Hepatocyte (in vitro differentiated cells): Measurements from ENCODE around the gene OCRL. TPM values are rescaled to one million over a fixed set of nuclear protein-coding genes. Genes with fewer than 3 reads are reported as not detected.
A peak's percentile ranks its signal among the peaks of the same experiment; 100 is the strongest.
"Not testable (repeated sequence)": the region's sequence is repeated elsewhere in the genome, so short reads cannot be mapped to it uniquely, and the experiment has no call there.

ENCODE experiments used
- DNase-seq: peaks from one replicate; pipeline ENCODE4 v3.0.0-alpha.2; 2016; ENCODE audit warnings: low spot score
- H2AFZ ChIP-seq: fragments of 200-600 bp; sonication (generic); 2 replicates; pipeline ENCODE4 v1.6.0; 2016; ENCODE audit warnings: antibody characterized with exemption, mild to moderate bottlenecking
- H3K27ac ChIP-seq: fragments of 200-600 bp; sonication (generic); 2 replicates; pipeline ENCODE4 v1.5.1; 2016; ENCODE audit warnings: mild to moderate bottlenecking
- H3K27me3 ChIP-seq: fragments of 200-600 bp; sonication (generic); 2 replicates; pipeline ENCODE4 v1.6.1; 2016
- H3K36me3 ChIP-seq: fragments of 200-600 bp; sonication (generic); replicated peaks from 2 replicates; pipeline ENCODE4 v1.5.1; 2016; ENCODE audit warnings: low read depth; ENCODE audit not compliant: insufficient read depth
- H3K4me1 ChIP-seq: fragments of 200-600 bp; sonication (generic); 2 replicates; pipeline ENCODE4 v1.5.1; 2016; ENCODE audit warnings: mild to moderate bottlenecking, moderate library complexity; ENCODE audit not compliant: insufficient read depth
- H3K4me2 ChIP-seq: fragments of 200-600 bp; sonication (generic); 2 replicates; pipeline ENCODE4 v1.6.0; 2016
- H3K4me3 ChIP-seq: fragments of 200-600 bp; sonication (generic); 2 replicates; pipeline ENCODE4 v1.5.1; 2016; ENCODE audit warnings: mild to moderate bottlenecking
- H3K79me2 ChIP-seq: fragments of 200-600 bp; sonication (generic); 2 replicates; pipeline ENCODE4 v1.6.0; 2017; ENCODE audit warnings: mild to moderate bottlenecking
- H3K9me2 ChIP-seq: fragments of 200-600 bp; sonication (generic); replicated peaks from 2 replicates; pipeline ENCODE4 v1.6.0; 2017; ENCODE audit warnings: mild to moderate bottlenecking; ENCODE audit not compliant: insufficient read depth
- H3K9me3 ChIP-seq: fragments of 200-600 bp; sonication (generic); 2 replicates; pipeline ENCODE4 v1.5.1; 2016; ENCODE audit warnings: low read depth, mild to moderate bottlenecking
- H4K20me1 ChIP-seq: fragments of 200-600 bp; sonication (generic); 2 replicates; pipeline ENCODE4 v1.6.0; 2016; ENCODE audit warnings: mild to moderate bottlenecking; ENCODE audit not compliant: insufficient read depth, poor library complexity, severe bottlenecking
- EZH2 ChIP-seq: fragments of 200-600 bp; sonication (generic); IDR thresholded peaks from 2 replicates; pipeline ENCODE4 v1.6.1; 2016; ENCODE audit warnings: antibody characterized with exemption, mild to moderate bottlenecking, borderline replicate concordance
- EZH2phosphoT487 ChIP-seq: fragments of 200-600 bp; sonication (generic); IDR thresholded peaks from one replicate; pipeline ENCODE4 v1.6.1; 2018; ENCODE audit warnings: antibody characterized with exemption, mild to moderate bottlenecking, low read depth, moderate library complexity; ENCODE audit not compliant: unreplicated experiment, severe bottlenecking
- WGBS: methylation state at CpG from one replicate; pipeline ENCODE4 v1.1.6; 2016; ENCODE audit warnings: low lambda C conversion rate; ENCODE audit errors: missing lambda C conversion rate; 5-methylcytosine and 5-hydroxymethylcytosine counted together
- polyA plus RNA-seq: library from polyadenylated mRNA; unstranded; fragments of >200 nt; fragmentation: Nextera tagmentation; extraction: Ambion mirVana; gene quantifications from 2 replicates; pipeline ENCODE4 v1.2.1, GENCODE V29; 2016
- total RNA-seq: library from RNA; depleted of rRNA; stranded (reverse); fragments of >200 nt; gene quantifications from 2 replicates; pipeline ENCODE4 v1.2.3, GENCODE V29; 2014
- TF ChIP-seq, protein P1 (sequence below): fragments of 200-600 bp; sonication (generic); IDR thresholded peaks from 2 replicates; pipeline ENCODE4 v1.5.1; 2016; ENCODE audit warnings: antibody characterized with exemption, mild to moderate bottlenecking; ENCODE audit not compliant: poor library complexity

OCRL gene
- total and polyA plus RNA-seq, 2 experiments from 2014 or later: 10.5 to 18.4 TPM

DNA sequence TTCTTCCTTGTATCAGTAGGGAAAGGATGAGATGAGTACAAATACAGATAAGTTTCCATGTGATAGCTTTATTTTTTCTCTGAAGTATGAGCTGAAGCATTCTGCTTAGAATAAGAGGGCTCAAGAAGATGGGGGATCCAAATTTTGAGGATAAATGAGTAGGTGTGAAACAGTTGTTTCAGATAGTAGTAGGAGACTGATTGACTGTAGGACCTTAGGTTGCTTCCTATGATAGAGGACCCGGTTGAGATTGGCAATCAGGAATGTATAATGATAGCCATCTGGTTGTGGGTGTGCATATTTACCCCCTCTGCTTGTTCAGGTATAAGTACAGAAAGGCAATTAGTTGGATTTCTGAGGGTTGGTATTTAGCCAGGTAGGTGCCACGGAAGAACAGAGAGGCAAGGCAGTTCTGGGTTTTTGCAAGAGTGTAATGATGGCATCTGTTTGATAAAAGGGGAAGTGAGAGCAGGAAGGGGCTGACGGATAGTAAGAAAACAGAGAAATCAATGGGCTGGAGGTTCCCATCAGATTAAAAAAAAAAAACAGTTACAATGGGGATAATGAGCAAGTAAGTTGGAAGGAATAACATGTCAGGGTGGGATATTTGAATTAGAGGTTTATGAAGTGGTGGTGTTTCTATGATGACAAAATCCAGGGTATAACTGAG lies 13.7 kb downstream of the OCRL start:
- Histone ChIP-seq H3K27ac (no peak overlapping the region), H3K79me2 (peaks cover 3% of the 10 kb centered on the region), H3K27me3 (no peaks in the 10 kb centered on the region), H3K9me3 (peaks cover 4% of the 10 kb centered on the region), H3K4me2 (no peak overlapping the region), H3K4me1 (no peaks in the 10 kb centered on the region), H3K9me2 (no peaks in the 10 kb centered on the region), H3K36me3 (no peaks in the 10 kb centered on the region), H3K4me3 (no peak overlapping the region), H2AFZ (no peak overlapping the region), H4K20me1 (no peaks in the 10 kb centered on the region)
- DNase-seq: no peak
- 80% methylated on average over 3 of the region's 3 CpGs for WGBS
- TF ChIP-seq EZH2phosphoT487 (no peak), EZH2 (no peak)
- TF ChIP-seq, protein P1, sequence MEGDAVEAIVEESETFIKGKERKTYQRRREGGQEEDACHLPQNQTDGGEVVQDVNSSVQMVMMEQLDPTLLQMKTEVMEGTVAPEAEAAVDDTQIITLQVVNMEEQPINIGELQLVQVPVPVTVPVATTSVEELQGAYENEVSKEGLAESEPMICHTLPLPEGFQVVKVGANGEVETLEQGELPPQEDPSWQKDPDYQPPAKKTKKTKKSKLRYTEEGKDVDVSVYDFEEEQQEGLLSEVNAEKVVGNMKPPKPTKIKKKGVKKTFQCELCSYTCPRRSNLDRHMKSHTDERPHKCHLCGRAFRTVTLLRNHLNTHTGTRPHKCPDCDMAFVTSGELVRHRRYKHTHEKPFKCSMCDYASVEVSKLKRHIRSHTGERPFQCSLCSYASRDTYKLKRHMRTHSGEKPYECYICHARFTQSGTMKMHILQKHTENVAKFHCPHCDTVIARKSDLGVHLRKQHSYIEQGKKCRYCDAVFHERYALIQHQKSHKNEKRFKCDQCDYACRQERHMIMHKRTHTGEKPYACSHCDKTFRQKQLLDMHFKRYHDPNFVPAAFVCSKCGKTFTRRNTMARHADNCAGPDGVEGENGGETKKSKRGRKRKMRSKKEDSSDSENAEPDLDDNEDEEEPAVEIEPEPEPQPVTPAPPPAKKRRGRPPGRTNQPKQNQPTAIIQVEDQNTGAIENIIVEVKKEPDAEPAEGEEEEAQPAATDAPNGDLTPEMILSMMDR: no peak

DNA sequence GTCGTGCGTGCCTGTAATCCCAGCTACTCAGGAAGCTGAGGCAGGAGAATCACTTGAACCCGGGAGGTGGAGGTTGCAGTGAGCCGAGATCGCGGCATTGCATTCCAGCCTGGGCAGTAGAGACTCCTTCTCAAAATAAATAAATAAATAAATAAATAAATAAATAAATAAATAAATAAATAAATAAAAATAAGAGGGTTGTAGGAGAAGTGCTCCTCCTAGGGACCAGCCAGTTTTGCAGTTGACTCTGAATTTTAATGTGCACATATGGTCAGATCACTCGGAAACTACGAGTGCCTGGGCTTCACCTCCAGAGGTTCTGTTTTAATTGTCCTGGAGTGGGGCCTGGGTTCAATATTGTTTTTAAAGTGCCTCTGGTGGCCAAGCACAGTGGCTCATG lies 14.8 kb downstream of the OCRL start:
- not testable (repeated sequence) for H3K27ac ChIP-seq, H2AFZ ChIP-seq, H3K4me3 ChIP-seq, H3K4me2 ChIP-seq, H3K36me3 ChIP-seq, H3K79me2 ChIP-seq, H3K9me3 ChIP-seq, DNase-seq, H4K20me1 ChIP-seq, H3K27me3 ChIP-seq, H3K9me2 ChIP-seq, H3K4me1 ChIP-seq
- TF ChIP-seq, protein P1: peak; percentile 4
- 98% methylated on average over 8 of the region's 8 CpGs for WGBS

DNA sequence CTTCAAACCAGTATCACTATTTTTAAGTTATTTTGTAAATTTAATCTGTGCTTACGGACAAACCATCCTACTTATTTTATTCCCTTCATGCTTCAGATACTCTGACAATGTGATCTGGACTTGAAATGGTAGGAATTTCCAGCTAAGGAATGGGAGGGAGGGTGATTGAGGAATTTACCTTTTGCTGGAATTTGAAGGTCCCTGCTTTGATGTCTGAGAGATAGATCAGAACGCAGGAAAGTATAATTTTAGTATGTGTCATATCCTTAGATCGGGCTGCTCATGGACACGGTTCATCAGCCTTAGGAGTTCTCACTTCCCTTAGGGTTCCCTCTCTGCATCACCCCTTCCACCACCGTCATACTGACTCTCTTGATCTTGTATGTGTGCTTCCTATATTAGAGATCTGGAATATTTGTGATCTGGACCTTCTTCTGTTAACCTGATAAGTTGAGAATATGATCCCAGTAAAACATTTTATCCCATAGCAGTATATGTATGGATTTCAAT lies 16.8 kb downstream of the OCRL start:
- H3K4me1 ChIP-seq: no peaks in the 10 kb centered on the region
- H3K36me3 ChIP-seq: no peaks in the 10 kb centered on the region
- no peak overlapping the region for H3K27ac ChIP-seq
- no peaks in the 10 kb centered on the region for H3K27me3 ChIP-seq
- no peak overlapping the region for H3K4me2 ChIP-seq
- TF ChIP-seq, protein P1: no peak
- TF ChIP-seq EZH2: no peak
- TF ChIP-seq EZH2phosphoT487: no peak
- H3K79me2 ChIP-seq: no peaks in the 10 kb centered on the region
- no peak for DNase-seq
- no peaks in the 10 kb centered on the region for H3K9me2 ChIP-seq
- H2AFZ ChIP-seq: no peak overlapping the region
- WGBS: 71% methylated on average over 5 of the region's 5 CpGs
- H3K4me3 ChIP-seq: no peak overlapping the region
- no peaks in the 10 kb centered on the region for H4K20me1 ChIP-seq
- H3K9me3 ChIP-seq: no peaks in the 10 kb centered on the region
